HG03442 (cell line): Measurements from ENCODE around the gene FAM149B1.

Experiments
- ATAC-seq: cut with Tn5 transposase; IDR thresholded peaks from one replicate; pipeline ENCODE4 v1.9.1; 2021; ENCODE audit warnings: mild to moderate bottlenecking, moderate library complexity; ENCODE audit not compliant: unreplicated experiment

The FAM149B1 gene

DNA sequence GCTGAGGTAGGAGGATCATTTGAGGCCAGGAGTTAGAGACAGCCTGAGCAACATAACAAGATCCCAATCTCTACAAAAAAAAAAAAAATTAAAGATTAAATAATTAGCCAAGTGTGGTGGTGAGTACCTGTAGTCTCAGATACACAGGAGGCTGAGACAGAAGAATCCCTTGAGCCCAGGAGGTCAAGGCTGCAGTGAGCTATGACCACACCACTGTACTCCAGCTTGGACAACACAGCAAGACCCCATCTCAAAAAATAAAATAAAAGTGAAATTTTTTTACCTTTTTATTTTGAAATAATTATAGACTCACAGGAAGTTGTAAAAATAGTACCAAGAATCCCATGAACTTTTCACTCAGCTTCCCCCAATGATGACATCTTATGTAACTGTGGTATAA is 4.9 kb downstream of the FAM149B1 start:
- no peak for ATAC-seq

- no peak for ATAC-seq
Observed at GRCh38 chr10:73174148-73174925, 6.4 kb downstream of the FAM149B1 start.

DNA sequence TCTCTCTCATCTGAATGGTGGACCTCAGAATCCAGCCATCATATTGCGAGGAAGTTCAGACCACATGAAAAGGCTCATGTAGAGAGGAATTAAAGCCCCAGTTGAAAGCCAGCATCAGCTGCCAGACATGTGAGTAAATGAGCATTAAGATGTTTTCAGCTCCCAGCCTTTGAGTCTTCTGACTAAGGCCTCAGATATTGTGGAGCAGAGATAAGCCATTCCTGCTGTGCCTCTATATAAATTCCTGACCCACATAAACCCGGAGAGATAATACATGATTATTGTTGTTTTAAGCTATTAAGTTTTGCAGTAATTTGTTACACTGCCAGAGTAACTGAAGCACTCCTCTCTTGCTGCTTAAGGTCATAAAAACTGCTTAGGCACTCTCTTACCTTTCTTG is 14.6 kb downstream of the FAM149B1 start:
- no peak for ATAC-seq

- no peak for ATAC-seq
Observed at GRCh38 chr10:73183667-73184281, 15.9 kb downstream of the FAM149B1 start.

GRCh38 chr10:73186266-73186665 is 18.3 kb downstream of the FAM149B1 start:
- no peak for ATAC-seq

GRCh38 chr10:73190188-73190587 is 22.3 kb downstream of the FAM149B1 start:
- no peak for ATAC-seq

DNA sequence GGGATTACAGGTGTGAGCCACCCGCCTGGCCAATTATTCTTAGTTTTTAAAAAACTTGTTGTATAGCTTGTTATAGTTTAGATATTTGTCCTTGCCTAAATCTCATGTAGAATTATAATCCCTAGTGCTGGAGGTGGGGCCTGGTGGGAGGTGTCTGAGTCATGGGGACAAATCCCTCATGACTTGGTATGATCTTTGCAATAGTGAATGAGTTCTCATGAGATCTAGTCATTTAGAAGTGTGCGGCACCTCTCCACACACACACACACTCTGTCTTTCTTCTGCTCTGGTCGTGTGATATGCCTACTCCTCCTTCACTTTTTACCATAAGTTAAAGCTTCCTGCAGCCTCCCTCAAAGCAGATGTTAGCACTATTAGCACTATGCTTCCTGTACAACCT is 37.2 kb downstream of the FAM149B1 start:
- no peak for ATAC-seq

DNA sequence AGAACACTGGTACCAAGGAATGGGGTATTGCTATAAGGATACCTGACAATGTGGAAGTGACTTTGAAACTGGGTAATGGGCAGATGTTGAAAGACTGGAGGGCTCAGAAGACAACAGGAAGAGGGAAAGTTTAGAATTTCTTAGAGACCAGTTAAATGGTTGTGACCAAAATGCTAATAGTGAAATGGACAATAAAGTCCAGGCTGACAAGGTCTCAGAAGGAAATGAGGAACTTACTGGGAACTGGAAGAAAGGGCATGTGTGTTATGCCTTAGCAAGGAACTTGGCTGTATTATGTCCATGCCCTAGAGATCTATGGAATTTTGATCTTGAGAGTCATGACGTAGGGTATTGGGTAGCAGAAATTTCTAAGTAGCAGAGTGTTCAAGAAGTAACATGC is 38.0 kb downstream of the FAM149B1 start:
- ATAC-seq = no peak

- no peak for ATAC-seq
Observed at GRCh38 chr10:73206385-73206784, 38.5 kb downstream of the FAM149B1 start.

GRCh38 chr10:73207883-73208282 is 40.0 kb downstream of the FAM149B1 start:
- no peak for ATAC-seq

DNA sequence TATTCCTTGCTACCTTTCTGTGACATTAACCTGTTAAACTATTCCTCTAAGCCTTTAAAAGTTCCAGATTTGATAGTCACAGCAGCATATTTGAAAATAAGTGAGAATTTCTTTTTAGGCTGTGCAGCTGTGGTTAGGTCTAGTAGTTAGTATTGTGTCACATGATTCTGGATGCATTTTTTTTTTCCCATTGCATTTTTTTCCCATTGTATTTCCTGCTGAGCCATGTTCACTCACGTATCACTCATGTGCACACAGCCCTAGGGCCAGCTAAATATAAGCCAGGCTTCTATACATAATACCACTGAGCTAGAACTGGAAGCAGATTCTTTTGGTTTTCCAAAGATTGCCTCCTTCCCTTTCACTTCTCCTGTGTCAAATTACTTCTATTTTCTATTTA is 41.8 kb downstream of the FAM149B1 start:
- no peak for ATAC-seq

- no peak for ATAC-seq
Observed at GRCh38 chr10:73210395-73211105, 42.6 kb downstream of the FAM149B1 start.

DNA sequence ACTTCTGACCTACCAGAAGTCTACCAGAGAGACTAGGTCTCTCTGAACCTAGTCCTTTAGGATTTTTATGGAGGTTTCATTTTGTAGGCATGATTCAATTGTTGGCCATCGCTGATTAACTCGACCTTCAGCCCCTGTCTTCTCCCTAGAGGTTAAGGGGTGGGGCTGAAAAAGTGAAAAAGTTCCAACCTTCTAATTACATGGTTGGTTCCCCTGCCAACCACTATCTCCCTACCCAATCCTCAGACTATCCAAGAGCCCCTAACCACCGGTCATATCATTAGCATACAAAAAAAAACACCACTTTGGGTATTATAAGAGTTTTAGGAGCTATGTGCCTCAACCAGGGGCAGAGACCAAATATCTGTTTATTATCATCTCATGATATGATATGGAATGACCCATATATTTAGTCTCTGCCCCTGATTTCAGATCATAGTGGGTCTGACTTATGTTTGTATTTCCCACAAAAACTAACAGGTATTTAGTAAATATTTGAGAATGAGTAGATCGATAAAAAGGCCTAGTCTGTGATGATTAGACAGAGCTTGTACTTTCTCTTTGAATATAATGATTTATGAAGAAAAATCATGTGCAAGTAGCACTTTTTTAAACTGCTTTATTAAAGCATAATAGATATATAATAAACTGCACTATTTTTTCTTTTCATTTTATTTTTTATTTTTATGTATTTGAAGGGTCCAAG is 43.3 kb downstream of the FAM149B1 start:
- no peak for ATAC-seq

GRCh38 chr10:73215749-73216148 is 47.8 kb downstream of the FAM149B1 start:
- ATAC-seq = no peak

- no peak for ATAC-seq
Observed at GRCh38 chr10:73217628-73218027, 49.7 kb downstream of the FAM149B1 start.

GRCh38 chr10:73218431-73219191 is 50.7 kb downstream of the FAM149B1 start:
- ATAC-seq = no peak

- ATAC-seq = no peak
Observed at GRCh38 chr10:73219384-73219783, 51.5 kb downstream of the FAM149B1 start.

DNA sequence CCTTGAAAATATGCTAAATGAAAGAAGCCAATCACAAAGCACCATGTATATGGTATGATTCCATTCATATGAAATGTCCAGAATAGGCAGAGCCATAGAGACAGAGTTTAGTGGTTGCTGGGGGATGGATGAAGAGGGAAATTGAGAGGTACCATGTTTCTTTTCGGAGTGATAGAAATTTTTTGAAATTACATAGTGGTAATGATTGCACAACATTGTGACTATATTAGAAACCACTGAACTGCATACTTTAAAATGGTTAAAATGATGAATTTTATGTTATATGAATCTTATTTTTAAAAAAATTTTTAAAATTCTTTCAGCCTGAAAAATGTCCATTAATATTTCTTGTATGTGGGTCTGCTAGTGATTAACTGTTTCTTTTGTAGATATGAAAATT is 53.1 kb downstream of the FAM149B1 start:
- no peak for ATAC-seq

GRCh38 chr10:73225518-73225917 is 57.6 kb downstream of the FAM149B1 start:
- no peak for ATAC-seq

DNA sequence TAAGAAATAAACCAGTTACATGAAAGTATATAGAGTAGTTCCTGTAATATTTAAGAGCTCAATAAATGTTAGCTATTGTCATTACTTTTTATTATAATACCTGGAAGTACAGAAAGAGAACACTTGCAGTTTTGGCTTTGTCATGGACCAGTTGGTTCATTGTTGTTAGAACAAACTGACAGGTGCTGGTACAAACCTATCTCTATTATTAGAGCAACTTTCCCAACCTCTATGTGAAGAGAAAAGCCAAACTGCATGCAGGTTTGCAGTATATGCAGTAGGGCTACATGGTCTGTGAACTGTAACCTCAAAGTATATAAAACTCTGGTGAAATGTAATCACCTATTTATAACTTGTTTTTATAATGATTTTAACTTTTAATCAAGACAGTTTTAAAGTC is 58.7 kb downstream of the FAM149B1 start:
- no peak for ATAC-seq

DNA sequence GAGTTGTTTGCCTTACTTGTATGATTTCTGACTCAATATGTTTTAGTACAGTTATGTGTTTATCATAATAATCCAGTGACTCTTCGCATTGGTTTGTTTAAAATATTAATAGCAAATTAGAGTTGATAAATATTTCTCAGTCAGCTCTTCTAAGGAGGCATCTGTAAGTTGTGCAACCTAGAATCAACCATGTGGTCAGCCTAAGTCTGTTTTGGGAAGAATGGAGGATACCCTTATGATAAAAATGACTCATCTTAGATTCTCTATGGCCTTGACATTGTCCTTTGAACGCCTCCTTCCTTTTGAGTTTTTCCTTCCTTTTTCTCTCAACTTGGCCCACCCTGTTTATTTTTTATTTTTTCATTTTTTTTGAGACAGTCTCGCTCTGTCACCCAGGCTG is 60.3 kb downstream of the FAM149B1 start:
- no peak for ATAC-seq
